SHP77 treated with DMSO at 0.1 percent for 48 hours (cell line): Measurements from ENCODE around the gene LHX8.

Source experiments
- DNase-seq: peaks from one replicate; lab custom pipeline; 2025; lab: John Stamatoyannopoulos, UW

The LHX8 gene

DNA sequence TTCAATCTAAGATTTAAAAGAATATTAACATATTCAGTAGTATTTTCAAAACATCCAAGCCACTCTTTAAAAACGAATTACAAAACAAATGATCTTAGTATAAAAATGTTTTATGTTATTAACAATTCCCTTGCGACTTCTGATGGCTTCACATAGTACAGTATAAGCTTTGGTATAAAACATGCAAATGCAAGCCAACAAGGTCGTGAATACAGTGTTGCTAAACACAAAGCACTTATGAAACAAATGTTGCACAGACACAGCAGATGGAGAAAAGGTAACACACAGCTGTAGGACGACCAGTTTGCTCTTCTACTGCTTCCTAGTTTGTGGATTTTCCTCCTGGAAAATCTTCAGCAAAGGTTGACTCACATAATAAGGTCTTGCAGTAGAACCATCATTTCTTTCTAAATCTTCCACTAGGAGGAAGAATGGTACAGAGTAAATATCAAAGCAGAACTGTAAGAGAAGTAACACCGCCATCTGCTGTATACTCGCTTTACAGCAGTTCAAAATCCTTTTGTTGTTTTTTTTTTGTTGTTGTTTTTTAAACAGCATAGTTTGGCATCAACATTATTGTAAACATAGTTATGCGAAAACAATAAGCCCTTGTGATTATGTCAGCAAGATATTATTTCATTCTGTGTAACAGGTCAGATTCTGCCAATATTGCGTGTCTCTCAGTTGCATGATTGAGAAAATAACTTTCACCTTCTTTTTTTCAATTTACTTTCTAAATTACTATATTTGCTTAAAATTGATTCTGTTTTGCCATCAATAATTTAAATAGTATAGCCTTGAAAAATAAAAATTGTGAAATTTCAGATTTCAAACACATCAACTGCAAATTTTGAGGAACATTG, 69.5 kb downstream of the LHX8 start:
- DNase-seq, result no peak

DNA sequence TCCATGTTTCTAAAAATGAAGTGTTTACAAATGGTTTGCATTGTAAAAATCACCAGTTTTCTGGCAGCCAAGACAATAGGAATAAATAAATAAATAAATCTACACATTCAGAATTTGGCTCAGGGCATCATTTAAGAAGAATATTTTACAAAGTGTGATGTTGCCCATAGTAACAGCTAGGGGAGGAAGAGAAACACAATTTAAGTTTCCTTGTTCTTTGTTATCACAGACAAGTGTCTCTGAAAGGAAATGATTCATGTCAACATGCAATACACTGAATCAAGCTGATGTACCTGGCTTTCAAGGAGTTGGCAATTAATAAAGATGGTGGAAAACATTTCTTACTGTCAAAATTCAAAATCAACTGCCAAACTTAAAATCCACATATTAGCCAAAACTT, 74.7 kb downstream of the LHX8 start:
- DNase-seq, result no peak
